NCI-H2029 treated with DMSO at 0.1 percent for 48 hours (cell line): ENCODE measurements around the gene ATXN1.

Source experiments
- DNase-seq: peaks from one replicate; lab custom pipeline; 2025; lab: John Stamatoyannopoulos, UW

Gene ATXN1

GRCh38 chr6:16331384-16332174, 429.7 kb downstream of the ATXN1 start:
- peak; percentile 88 for DNase-seq

GRCh38 chr6:16329233-16329632, 432.0 kb downstream of the ATXN1 start:
- no peak for DNase-seq

GRCh38 chr6:16327777-16328325, 433.4 kb downstream of the ATXN1 start:
- DNase-seq: no peak

- no peak for DNase-seq
Measured at GRCh38 chr6:16326971-16327776, 434.1 kb downstream of the ATXN1 start.

GRCh38 chr6:16326531-16326930, 434.7 kb downstream of the ATXN1 start:
- DNase-seq: no peak

- no peak for DNase-seq
Measured at GRCh38 chr6:16324606-16325225, 436.5 kb downstream of the ATXN1 start.

GRCh38 chr6:16324184-16324583, 437.1 kb downstream of the ATXN1 start:
- DNase-seq: no peak

- DNase-seq: peak; percentile 89
Measured at GRCh38 chr6:16322666-16323312, 438.5 kb downstream of the ATXN1 start.

- DNase-seq: no peak
Measured at GRCh38 chr6:16321826-16322225, 439.4 kb downstream of the ATXN1 start.

- DNase-seq: no peak
Measured at GRCh38 chr6:16321341-16321710, 439.9 kb downstream of the ATXN1 start.

- no peak for DNase-seq
Measured at GRCh38 chr6:16320533-16321340, 440.5 kb downstream of the ATXN1 start.

GRCh38 chr6:16319813-16320532, 441.3 kb downstream of the ATXN1 start:
- DNase-seq: peak; percentile 81

- DNase-seq: no peak
Measured at GRCh38 chr6:16318953-16319720, 442.1 kb downstream of the ATXN1 start.

GRCh38 chr6:16318538-16318937, 442.7 kb downstream of the ATXN1 start:
- DNase-seq: no peak

GRCh38 chr6:16316741-16317251, 444.5 kb downstream of the ATXN1 start:
- peak; percentile 68 for DNase-seq

- no peak for DNase-seq
Measured at GRCh38 chr6:16314296-16314695, 447.0 kb downstream of the ATXN1 start.

GRCh38 chr6:16313732-16314131, 447.5 kb downstream of the ATXN1 start:
- DNase-seq: no peak

GRCh38 chr6:16311763-16312162, 449.5 kb downstream of the ATXN1 start:
- DNase-seq: no peak

- DNase-seq: no peak
Measured at GRCh38 chr6:16306334-16306733, 454.9 kb downstream of the ATXN1 start.
